D341Med (cell line): ENCODE results near the gene MBD3.

Source experiments
- DNase-seq: peaks from one replicate; pipeline ENCODE4 v3.0.0; 2012; ENCODE audit warnings: low spot score

Gene MBD3

DNA sequence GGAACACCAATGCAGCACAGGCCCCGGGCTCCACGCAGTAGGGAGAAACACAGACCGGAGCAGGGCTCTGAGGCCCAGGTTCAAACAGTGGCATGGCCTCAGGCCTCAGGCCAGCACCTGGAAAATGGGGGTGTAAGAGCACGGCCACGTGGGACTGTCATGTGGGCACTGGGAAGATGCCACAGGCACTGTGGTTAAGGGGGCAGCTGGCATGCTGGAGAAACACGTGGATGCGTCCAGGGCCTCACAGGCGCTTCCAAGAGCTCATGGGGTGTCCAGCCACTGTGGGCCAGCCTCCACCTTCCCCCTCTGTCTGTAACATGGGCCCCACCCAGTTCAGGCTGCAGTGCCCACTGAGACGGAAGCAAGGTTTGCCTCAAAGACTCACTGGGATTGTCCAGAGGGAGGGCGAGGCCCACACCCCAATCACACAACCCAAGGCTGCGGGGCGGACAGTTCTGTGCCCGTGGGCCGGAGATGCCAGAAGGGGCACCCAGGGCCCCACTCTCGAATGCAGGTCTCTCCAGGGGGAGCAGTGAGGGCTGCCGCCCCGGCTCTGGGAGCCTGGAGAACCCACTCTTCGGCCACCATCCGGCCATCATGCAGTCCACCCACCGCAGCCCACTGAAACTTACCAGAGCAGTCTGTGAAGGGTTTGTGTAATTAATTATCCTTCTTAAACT is 6.3 kb upstream of the MBD3 start:
- DNase-seq, result no peak

GRCh38 chr19:1593501-1593772 is 772 bp upstream of the MBD3 start:
- no peak for DNase-seq

- peak; percentile 97 for DNase-seq
These were observed 476 bp downstream of the MBD3 start for GRCh38 chr19:1592024-1592754.

DNA sequence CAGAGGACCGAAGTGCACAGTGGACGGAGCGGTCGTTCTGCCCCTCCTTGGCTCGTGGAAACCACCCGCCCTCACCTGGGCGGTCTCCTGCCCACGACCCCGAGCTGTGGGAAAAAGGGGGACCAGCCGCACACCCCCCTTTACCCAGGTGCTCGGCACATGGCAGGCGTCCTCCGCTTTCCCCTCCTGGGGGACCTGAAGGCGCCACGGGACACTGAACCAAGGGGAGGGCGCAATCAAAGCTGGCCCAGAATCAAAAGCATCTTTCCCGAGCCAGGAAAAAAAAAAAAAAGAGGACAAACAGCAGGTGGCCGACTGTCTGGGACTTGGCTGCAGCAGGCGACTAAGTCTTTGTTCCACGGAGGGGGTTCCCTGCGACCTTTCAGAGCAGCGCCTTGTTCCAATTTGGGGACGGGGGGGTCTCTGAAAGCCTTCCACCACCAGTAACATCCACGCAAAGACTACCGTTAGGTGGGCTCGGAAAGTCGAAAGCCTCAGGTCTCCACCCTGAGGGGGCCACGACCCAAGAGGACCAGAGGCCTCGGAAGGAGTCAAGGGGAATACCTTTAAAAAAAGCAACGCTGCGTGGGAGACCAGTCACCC is 1.1 kb downstream of the MBD3 start:
- peak; percentile 67 for DNase-seq

DNA sequence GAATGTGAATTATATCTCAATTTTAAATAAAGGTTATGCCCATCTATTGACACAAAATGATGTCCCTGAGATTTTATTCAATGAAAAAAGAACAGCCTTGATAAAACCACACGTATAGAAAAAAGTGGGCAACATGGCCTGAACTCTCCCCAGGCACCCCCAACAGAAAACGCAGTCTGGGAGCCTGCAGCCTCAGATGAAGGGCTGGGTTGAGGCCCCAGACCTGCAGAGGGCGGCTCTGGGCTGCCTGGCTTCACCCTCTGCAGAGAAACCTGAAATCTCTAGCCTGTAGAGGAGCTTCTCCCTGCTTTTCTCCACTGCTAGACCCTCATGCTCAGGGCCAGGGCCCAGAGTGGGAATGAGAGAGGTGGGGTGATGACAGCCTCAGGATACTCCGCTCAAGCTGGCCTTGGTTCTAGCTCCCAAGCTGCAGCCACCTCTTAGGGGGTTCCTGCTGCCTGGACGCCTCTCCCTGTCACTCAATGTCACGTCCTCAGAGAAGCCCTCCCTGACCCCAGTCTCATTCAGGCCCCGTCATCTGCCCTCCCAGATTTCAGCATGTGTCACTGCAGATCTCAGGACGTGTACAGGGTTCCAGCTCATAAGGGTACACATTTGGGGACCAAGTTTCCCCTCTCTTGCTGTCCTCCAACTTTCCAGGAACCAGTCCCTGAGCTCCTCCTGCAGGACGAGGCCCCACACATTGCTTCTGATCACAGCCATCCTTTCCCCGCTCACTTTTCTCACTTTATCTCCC is 1.8 kb downstream of the MBD3 start:
- DNase-seq, result peak; percentile 71

DNA sequence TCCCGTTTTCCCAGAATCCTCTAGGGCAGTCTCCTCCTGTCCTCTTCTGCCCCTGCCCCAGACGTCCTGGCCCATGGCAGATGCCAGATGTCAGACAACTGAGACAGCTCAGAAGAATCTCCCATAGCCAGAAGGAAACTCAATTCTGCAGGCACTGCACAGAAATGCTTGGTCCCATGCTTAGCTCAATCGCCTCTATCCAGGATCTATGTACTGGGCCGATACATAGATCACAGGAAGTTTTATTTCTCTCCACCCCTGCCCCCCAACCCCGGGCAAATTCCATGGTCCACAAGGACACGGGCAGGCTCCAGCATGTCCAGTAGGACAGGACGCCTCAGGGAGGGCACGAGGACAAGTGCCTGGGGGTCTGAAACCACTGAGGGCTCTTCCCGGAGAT is 4.8 kb downstream of the MBD3 start:
- DNase-seq, result peak; percentile 45

- DNase-seq, result peak; percentile 27
These were observed 7.5 kb downstream of the MBD3 start for GRCh38 chr19:1585243-1585580.

GRCh38 chr19:1584500-1585242 is 8.0 kb downstream of the MBD3 start:
- peak; percentile 36 for DNase-seq

DNA sequence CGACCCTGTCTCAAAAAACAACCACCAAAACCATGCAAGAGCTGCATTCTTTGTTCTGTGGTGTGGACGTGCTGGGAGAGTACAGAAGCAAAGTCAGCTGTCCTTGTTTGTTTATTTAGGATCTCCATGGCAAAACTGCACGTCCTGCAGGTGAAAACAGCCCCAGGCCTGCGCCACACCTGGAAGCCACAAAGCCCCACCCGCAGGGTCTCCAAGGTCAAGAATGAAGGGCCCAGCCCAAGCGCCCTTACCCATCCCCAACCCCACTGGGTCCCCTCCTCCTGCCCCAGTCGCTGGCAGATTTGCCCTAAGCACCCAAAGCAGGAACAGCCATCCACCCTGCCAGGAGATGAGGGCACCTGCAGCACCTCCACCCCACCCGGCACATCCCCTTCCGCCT is 10.5 kb downstream of the MBD3 start:
- peak; percentile 22 for DNase-seq

GRCh38 chr19:1580957-1581356 is 11.7 kb downstream of the MBD3 start:
- DNase-seq, result no peak

- no peak for DNase-seq
These were observed 12.3 kb downstream of the MBD3 start for GRCh38 chr19:1580382-1580781.

DNA sequence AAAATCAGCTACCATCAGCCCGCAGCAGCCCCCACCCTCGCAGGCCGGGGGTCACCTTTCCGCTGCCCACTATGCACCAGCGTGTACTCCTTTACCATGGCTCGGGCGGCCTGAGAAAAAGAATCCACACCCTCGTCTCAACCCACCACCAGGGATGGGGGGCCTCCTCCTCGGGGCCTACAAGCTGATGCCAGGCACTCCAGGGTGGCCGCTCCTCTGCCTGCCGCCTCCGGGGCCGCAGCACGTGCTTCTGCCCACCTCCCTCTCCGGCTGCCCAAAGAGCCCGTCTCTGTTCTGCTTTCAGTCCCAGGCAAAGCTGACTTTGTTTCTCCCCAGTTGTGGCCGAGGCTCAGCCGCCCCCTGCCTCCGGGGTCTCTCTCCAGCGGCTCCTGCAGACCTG is 13.4 kb downstream of the MBD3 start:
- peak; percentile 33 for DNase-seq

DNA sequence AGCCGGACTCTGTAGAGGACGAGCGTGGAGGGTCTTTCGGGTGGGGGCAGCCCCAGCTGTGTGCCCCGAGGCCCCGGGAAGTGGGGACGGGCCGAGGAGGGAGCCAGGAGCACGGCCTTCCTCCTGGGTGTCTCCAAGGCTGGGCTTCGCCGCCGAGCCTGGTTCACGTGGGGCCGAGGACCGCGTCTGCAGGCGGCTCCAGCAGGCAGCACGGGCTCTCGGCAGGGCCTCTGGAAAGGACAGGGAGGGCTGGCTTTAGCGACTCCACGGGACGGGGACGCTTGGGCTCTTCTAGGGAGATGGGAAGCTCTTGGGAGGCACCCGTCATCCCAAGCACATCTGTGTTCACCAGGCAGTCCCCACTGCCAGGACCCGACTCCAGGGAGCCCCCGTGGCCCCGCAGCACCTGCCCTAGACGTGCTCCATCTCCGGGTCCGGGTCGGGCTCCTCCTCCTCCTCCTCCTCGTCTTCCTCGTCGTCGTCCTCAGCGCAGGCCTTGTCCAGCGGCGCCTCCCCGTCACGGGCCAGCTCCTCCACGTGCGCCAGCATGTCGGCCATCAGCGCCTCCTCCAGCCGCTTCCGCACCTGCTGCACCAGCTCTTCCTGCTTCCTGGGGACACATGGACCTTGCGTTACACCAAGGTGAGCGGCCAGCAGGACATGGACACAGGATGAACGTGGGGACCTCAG is 14.6 kb downstream of the MBD3 start:
- DNase-seq, result peak; percentile 23

DNA sequence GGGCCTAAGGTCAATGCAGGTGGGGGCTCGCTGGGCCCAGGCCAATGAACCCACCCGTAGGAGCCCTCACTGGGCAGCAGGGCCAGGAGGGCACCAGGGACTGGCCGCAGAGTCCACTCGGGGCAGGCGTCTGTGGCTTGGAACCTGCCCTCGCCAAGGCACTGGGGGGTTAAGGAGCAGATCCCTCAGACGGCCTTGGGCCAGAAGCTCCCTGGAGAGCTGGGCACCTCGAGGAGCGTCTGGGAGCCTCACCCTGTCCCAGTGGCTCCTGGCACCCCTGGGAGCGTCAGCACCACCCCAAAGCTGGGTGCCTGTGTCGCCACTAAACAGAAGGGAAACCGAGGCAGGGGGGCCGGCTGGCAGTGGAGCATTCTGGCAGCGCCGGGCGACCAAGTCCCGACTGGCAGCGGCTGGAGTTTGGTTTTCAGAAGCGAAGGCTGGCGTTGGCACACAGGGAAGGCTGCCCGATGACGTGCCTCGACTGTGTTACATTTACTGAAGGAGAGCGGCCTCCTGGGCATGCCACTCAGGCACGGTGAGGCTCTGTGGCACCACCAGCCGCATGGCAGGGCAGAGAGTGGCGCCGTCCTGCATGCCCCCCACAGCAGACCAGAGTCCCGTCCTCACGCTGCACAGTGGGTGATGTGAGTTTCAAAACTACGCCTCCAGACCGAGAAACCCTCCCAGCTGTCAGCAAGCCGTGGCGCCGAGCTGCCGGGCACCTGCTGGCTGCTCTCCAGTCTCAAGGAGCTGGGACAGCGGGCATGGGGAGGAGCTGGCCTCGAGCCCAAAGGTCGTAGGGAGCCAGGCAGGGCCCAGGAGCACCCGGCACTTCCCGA is 15.4 kb downstream of the MBD3 start:
- DNase-seq, result peak; percentile 20

DNA sequence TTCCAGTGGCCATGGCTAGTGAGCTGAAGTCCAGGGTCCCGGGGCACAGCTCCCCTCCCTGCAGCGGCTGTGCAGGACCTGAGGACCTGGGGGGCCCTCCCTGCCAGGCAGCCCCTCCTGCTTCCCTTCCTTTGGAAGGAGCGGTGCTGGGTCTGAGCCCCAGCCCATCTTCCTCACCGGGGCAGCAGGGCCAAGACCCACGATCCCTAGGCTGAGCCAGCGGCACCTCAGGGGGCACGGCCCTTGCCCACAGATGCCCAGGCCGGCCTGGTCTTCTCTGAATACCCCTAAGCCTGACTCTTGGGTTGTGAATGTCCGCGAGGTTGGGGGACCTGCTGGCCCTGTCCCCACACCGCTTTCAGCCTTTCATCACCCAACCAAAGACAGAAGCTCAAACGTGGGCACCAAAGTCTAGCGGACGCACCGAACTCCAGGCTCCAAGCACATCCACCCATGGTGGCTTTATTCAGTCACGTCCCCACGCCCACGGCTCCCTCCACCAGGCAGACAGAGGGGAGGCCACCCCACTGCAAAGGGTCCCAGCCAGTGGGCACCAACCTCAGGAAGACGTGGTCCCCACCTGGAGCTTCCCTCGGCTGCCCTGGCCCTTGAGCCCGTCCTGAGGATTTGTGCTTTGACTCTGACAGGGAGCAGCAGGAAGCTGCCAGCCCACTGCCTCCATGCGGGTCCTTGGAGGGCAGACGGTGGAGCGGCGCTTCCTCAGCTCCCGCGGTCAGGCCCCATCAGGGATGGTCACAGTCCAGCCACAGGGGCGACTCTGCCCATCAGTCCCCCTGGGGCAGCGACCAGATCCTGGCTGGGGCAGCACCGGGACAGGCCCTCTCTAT is 16.2 kb downstream of the MBD3 start:
- peak; percentile 22 for DNase-seq

GRCh38 chr19:1575323-1576241 is 17.1 kb downstream of the MBD3 start:
- no peak for DNase-seq

DNA sequence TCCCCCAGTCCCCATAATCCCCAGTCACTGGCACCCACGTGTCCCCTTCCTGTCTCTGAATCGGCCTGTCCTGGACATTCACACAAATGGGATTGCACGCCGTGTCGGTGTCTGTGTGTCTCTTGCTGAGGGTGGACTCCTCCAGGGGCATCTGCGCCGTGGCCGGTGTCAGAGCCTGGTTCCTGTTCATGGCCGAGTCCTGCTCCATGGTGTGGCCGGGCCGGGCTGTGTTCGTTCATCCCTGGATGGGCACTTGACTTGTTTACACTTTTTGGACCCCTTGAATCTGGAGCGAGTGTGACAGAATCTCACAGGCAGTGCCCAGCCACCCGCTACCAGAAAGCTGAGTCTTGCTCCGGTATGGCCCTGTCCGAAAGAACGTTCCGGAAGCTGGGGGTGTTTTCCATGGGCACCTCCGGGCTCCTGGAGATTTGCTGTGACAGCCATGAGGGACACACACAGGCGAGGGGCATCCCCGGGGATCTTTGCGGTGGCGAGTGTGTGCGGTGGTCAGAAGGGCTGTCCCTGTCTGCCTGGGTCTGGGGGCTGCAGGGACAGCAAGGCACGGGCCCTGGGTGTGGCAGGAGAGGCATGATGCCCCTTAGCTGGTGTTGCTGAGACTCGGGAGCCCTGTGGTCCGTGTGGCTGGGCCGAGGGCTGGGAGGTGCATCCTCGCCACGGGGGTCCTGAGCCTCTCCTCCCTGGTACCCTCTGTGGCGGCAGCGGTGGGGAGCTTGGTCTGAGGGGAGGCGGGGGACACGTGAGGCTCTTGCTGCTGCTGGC is 18.1 kb downstream of the MBD3 start:
- peak; percentile 27 for DNase-seq

GRCh38 chr19:1572795-1573194 is 19.9 kb downstream of the MBD3 start:
- DNase-seq, result no peak
